ENCODE data around the gene UBE2D2. TPM values are rescaled to one million over a fixed set of nuclear protein-coding genes. Genes with fewer than 3 reads are reported as not detected.

The UBE2D2 gene
- total and polyA plus RNA-seq, 2 donors (not counting 1 experiment from before 2014, with no cell fraction given): 64.3 to 168 TPM

DNA sequence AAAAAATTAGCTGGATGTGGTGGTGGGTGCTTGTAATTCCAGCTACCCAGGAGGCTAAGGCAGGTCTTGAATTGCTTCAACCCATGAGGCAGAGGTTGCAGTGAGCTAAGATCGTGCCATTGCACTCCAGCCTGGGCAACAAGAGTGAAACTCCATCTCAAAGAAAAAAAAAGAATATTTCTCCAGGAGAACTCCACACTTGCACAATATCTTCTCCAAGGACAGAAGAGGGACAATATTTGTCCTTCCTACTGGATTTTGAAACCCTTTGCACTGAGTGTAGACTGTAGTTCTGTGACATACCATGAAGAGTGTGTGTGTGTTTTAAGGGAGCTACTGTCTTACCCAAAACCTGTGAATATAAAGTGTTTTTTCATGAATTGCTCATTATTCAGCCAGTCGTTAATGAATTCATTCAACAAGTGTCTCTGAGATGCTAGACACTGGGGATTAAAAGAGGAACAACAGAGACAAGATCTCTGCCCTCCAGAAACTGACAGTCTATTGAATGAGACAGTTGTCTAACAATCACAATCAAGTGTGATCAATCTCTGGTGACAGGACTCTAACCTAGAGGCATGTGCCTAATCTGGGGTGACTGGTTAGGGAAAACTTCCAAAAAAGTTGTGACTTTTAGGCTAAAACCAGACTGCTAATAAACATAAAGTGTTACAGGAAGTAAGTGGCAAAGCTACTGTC lies 9.8 kb upstream of the UBE2D2 start:
- Histone ChIP-seq H3K4me2 (replicated peaks; ENCODE audit: low read depth, low read length, poor library complexity, severe bottlenecking) (peak overlapping the region; percentile 3), H4K20me1 (ENCODE audit: control insufficient read depth, insufficient read depth, low read length, poor library complexity, severe bottlenecking) (no peaks in the 10 kb centered on the region), H3K4me1 (ENCODE audit: control insufficient read depth in 2 of 2, insufficient read depth in 2 of 2, low read length in 2 of 2) (peaks cover 5 to 8% of the 10 kb centered on the region in 2 donors), H2AFZ (ENCODE audit: insufficient read depth, low read depth, low read length, poor library complexity, severe bottlenecking) (peak overlapping the region; percentile 50), H3K9me3 (ENCODE audit: control extremely low read depth in 1 of 3, control insufficient read depth in 2 of 3, insufficient read depth in 1 of 3, low read length in 2 of 3) (peaks cover 0 to 8% (median 0%) of the 10 kb centered on the region in 3 donors), H3K4me3 (ENCODE audit: control extremely low read depth in 1 of 5, extremely low read depth in 1 of 5, insufficient read depth in 1 of 5, low read depth in 2 of 5, low read length in 4 of 5) (no peak overlapping the region), H3K27ac (ENCODE audit: low read length in 2 of 2) (no peak overlapping the region), H3K27me3 (replicated peaks in 1 of 4; ENCODE audit: control extremely low read depth in 1 of 4, control insufficient read depth in 3 of 4, insufficient read depth in 4 of 4, low read length in 3 of 4) (no peaks in the 10 kb centered on the region), H3K36me3 (replicated peaks in 1 of 2; ENCODE audit: control extremely low read depth in 1 of 2, control insufficient read depth in 1 of 2, extremely low read depth in 1 of 2, insufficient read depth in 2 of 2, low read length in 1 of 2) (no peaks in the 10 kb centered on the region), H3K9ac (ENCODE audit: low read length) (peak overlapping the region; percentile 1), H3K79me2 (ENCODE audit: control insufficient read depth, insufficient read depth, low read length) (no peaks in the 10 kb centered on the region)
- no peak for TF ChIP-seq EZH2 (IDR thresholded peaks at IDR 0.05; ENCODE audit: borderline replicate concordance, insufficient read depth, low read depth, low read length, poor library complexity, severe bottlenecking)
- TF ChIP-seq, protein P1, sequence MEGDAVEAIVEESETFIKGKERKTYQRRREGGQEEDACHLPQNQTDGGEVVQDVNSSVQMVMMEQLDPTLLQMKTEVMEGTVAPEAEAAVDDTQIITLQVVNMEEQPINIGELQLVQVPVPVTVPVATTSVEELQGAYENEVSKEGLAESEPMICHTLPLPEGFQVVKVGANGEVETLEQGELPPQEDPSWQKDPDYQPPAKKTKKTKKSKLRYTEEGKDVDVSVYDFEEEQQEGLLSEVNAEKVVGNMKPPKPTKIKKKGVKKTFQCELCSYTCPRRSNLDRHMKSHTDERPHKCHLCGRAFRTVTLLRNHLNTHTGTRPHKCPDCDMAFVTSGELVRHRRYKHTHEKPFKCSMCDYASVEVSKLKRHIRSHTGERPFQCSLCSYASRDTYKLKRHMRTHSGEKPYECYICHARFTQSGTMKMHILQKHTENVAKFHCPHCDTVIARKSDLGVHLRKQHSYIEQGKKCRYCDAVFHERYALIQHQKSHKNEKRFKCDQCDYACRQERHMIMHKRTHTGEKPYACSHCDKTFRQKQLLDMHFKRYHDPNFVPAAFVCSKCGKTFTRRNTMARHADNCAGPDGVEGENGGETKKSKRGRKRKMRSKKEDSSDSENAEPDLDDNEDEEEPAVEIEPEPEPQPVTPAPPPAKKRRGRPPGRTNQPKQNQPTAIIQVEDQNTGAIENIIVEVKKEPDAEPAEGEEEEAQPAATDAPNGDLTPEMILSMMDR (IDR thresholded peaks at IDR 0.05): no peak
- WGBS (ENCODE audit: insufficient coverage): 0% methylated on average over 1 of the region's 2 CpGs
- Mint-ChIP-seq H3K27ac (peak overlapping the region; percentile 47), H3K9me3 (ENCODE audit: insufficient read depth) (no peaks in the 10 kb centered on the region), H3K27me3 (no peaks in the 10 kb centered on the region), H3K4me1 (peaks cover 18% of the 10 kb centered on the region), H3K4me3 (no peak overlapping the region)
- ChIA-PET CTCF (interaction anchor here (1.2 to 1.6 kb wide), 3 partner anchors 8 to 14 kb away, joined by 3 to 5 read pairs (median 3); partner anchors contain the start of gene UBE2D2), POLR2A (interaction anchor here (0.7 kb wide), 1 partner anchor 53 kb away, joined by 4 read pairs; no protein-coding TSS in a partner anchor)
- intact Hi-C loops (cut with micrococcal nuclease): no loop called here
- DNase-seq (no peak), ATAC-seq (ENCODE audit: low read depth) (no peak)

DNA sequence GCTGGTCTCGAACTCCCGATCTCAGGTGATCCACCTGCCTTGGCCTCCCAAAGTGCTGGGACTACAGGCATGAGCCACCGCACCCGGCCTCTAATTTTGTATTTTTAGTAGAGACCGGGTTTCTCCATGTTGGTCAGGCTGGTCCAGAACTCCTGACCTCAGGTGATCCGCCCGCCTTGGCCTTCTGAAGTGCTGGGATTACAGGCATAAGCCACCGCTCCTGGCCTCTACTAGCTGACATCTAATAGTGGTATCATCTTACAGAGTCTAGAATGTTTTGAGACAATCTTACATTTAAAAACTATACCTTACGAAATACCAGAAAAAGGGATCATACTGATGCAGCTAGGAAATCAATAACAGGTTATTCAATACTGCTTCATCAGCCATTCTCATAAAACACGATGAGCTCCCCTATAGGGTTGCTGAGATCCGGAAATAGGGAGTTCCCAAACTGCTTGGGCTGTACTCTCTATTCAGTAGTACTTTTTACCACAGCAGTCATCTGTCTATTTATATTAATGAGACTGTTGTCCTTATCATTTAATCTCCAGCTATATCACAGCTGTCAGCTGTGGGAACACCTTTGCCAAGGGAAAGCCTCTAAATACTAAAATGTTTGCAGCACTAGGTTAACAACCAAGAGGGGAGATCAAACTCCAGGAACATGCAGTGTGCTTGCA lies 8.1 kb upstream of the UBE2D2 start:
- H3K27ac Mint-ChIP-seq: no peak overlapping the region
- H3K79me2 ChIP-seq (ENCODE audit: control insufficient read depth, insufficient read depth, low read length): no peaks in the 10 kb centered on the region
- no peak overlapping the region for H3K27ac ChIP-seq (ENCODE audit: low read length in 2 of 2)
- no peak for DNase-seq
- H3K4me3 ChIP-seq (ENCODE audit: control extremely low read depth in 1 of 5, extremely low read depth in 1 of 5, insufficient read depth in 1 of 5, low read depth in 2 of 5, low read length in 4 of 5): no peak overlapping the region
- ChIA-PET POLR2A (no interaction called here), CTCF (interaction anchor here (0.8 to 1.6 kb wide), 2 partner anchors 10 to 149 kb away, joined by 3 to 5 read pairs; no protein-coding TSS in a partner anchor)
- WGBS (ENCODE audit: insufficient coverage): 100% methylated on average over 4 of the region's 11 CpGs
- peaks cover 15% of the 10 kb centered on the region for H3K4me1 Mint-ChIP-seq
- no peak overlapping the region for H3K4me3 Mint-ChIP-seq
- intact Hi-C loops (cut with micrococcal nuclease): no loop called here
- H4K20me1 ChIP-seq (ENCODE audit: control insufficient read depth, insufficient read depth, low read length, poor library complexity, severe bottlenecking): no peaks in the 10 kb centered on the region
- H3K9me3 ChIP-seq (ENCODE audit: control extremely low read depth in 1 of 3, control insufficient read depth in 2 of 3, insufficient read depth in 1 of 3, low read length in 2 of 3): peaks cover 0 to 8% (median 0%) of the 10 kb centered on the region in 3 donors
- H3K4me2 ChIP-seq (replicated peaks; ENCODE audit: low read depth, low read length, poor library complexity, severe bottlenecking): no peak overlapping the region
- H3K9me3 Mint-ChIP-seq (ENCODE audit: insufficient read depth): no peaks in the 10 kb centered on the region
- TF ChIP-seq EZH2 (IDR thresholded peaks at IDR 0.05; ENCODE audit: borderline replicate concordance, insufficient read depth, low read depth, low read length, poor library complexity, severe bottlenecking): no peak
- TF ChIP-seq, protein P1 (IDR thresholded peaks at IDR 0.05): no peak
- no peak overlapping the region for H2AFZ ChIP-seq (ENCODE audit: insufficient read depth, low read depth, low read length, poor library complexity, severe bottlenecking)
- no peaks in the 10 kb centered on the region for H3K36me3 ChIP-seq (replicated peaks in 1 of 2; ENCODE audit: control extremely low read depth in 1 of 2, control insufficient read depth in 1 of 2, extremely low read depth in 1 of 2, insufficient read depth in 2 of 2, low read length in 1 of 2)
- H3K9ac ChIP-seq (ENCODE audit: low read length): no peak overlapping the region
- no peaks in the 10 kb centered on the region for H3K27me3 ChIP-seq (replicated peaks in 1 of 4; ENCODE audit: control extremely low read depth in 1 of 4, control insufficient read depth in 3 of 4, insufficient read depth in 4 of 4, low read length in 3 of 4)
- H3K4me1 ChIP-seq (ENCODE audit: control insufficient read depth in 2 of 2, insufficient read depth in 2 of 2, low read length in 2 of 2): peaks cover 5 to 8% of the 10 kb centered on the region in 2 donors
- no peak for ATAC-seq (ENCODE audit: low read depth)
- no peaks in the 10 kb centered on the region for H3K27me3 Mint-ChIP-seq

Data from B cell (primary cell).